ENCODE measurements around the gene WRAP73. TPM values are rescaled to one million over a fixed set of nuclear protein-coding genes. Genes with fewer than 3 reads are reported as not detected.

The WRAP73 gene
- total and polyA plus RNA-seq, 9 of the 15 experiments (the other 6 are each of a cell fraction or from before 2014, with no cell fraction given) = 4.3 to 51.8 (median 30.1) TPM

DNA sequence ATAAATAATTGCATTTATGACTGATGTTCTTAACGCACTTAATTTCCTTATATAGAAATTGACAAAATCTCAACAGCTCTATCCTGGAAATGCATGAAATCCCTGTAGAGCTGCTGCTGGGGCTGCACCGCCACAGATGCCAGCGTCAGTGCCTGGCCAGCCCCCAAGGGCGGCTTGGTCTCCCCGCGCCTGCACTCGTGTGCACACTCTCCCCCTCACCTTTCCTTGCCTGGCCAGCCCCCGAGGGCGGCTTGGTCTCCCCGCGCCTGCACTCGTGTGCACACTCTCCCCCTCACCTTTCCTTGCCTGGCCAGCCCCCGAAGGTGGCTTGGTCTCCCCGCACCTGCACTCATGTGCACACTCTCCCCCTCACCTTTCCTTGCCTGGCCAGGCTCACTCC is 13.8 kb downstream of the WRAP73 start:
- no peak overlapping the region for H3K9ac ChIP-seq (ENCODE audit: insufficient read depth in 1 of 2, low read depth in 2 of 2, low read length in 2 of 2)
- H3K9me3 ChIP-seq (replicated peaks; ENCODE audit: control insufficient read depth, insufficient read depth, low read depth, low read length) = no peaks in the 10 kb centered on the region
- H3K9me1 ChIP-seq (ENCODE audit: control insufficient read depth, insufficient read depth, low read length) = no peaks in the 10 kb centered on the region
- peaks cover 0 to 16% of the 10 kb centered on the region in 2 experiments; a peak in 1 of 5 replicates for H3K4me1 ChIP-seq (replicated peaks in 1 of 2; ENCODE audit: control insufficient read depth in 2 of 2, insufficient read depth in 2 of 2, low read length in 2 of 2)
- no peaks in the 10 kb centered on the region for H3K79me2 ChIP-seq (ENCODE audit: control insufficient read depth, insufficient read depth, low read length)
- ATAC-seq (no peak), FAIRE-seq (no peak), DNase-seq (ENCODE audit: extremely low read depth in 1 of 4, low spot score in 3 of 4) (no peak)
- in situ Hi-C loops (cut with MboI) = no loop called here
- 0 out of 2 replicates have a peak, but pooled peaks cover 3% of the 10 kb centered on the region for H4K20me1 ChIP-seq (replicated peaks; ENCODE audit: control insufficient read depth, insufficient read depth, low read length)
- no peak overlapping the region for H3K4me2 ChIP-seq (ENCODE audit: insufficient read depth, low read length)
- H3K4me3 ChIP-seq = no peak overlapping the region
- POLR2A ChIA-PET = interaction anchor here (0.6 to 1.2 kb wide), 2 partner anchors 26 to 84 kb away, joined by 3 read pairs; no protein-coding TSS in a partner anchor
- CTCF ChIA-PET (ENCODE audit: low intra/inter-chr PET ratio) = no interaction called here
- H2AFZ ChIP-seq (ENCODE audit: low read depth, low read length) = no peak overlapping the region
- BruUV-seq (replicated peaks) = no TSS peak
- H3K27ac ChIP-seq (ENCODE audit: extremely low read depth, low read depth, low read length) = no peak overlapping the region
- intact Hi-C loops (cut with micrococcal nuclease) = no loop called here
- H3K36me3 ChIP-seq (ENCODE audit: control insufficient read depth, insufficient read depth, low read length) = peaks cover 54% of the 10 kb centered on the region; the same call in 2 of the 3 replicates
- no peaks in the 10 kb centered on the region for H3K27me3 ChIP-seq (ENCODE audit: control insufficient read depth in 2 of 2, insufficient read depth in 2 of 2, low read length in 2 of 2)
- WGBS (ENCODE audit: insufficient coverage, low coverage, missing lambda C conversion rate) = 85% methylated on average over 14 of the region's 14 CpGs
- TF ChIP-seq KDM5B (IDR thresholded peaks at IDR 0.05; ENCODE audit: insufficient replicate concordance, low read depth, low read length) (no peak), ZNF766 (CRISPR knock-in tag; conservative IDR thresholded peaks at IDR 0.05) (no peak), MCM3 (IDR thresholded peaks at IDR 0.05) (no peak), CCAR2 (IDR thresholded peaks at IDR 0.05; ENCODE audit: low read depth, low read length) (no peak), SNIP1 (IDR thresholded peaks at IDR 0.05; ENCODE audit: low read depth) (no peak), ZNF407 (IDR thresholded peaks at IDR 0.05; ENCODE audit: low read depth) (no peak), ZNF644 (tag; IDR thresholded peaks at IDR 0.05; ENCODE audit: low read depth) (no peak), CBX2 (IDR thresholded peaks at IDR 0.05; ENCODE audit: insufficient read depth, low read length, poor library complexity, severe bottlenecking) (no peak), HDAC8 (tag; IDR thresholded peaks at IDR 0.05) (no peak), SMC3 (conservative IDR thresholded peaks at IDR 0.05; ENCODE audit: insufficient read depth, low read depth, low read length) (no peak), ZNF12 (CRISPR knock-in tag; IDR thresholded peaks at IDR 0.05) (no peak), ZBTB2 (IDR thresholded peaks at IDR 0.05) (no peak)
- TF ChIP-seq, protein P1, sequence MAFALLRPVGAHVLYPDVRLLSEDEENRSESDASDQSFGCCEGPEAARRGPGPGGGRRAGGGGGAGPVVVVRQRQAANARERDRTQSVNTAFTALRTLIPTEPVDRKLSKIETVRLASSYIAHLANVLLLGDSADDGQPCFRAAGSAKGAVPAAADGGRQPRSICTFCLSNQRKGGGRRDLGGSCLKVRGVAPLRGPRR (CRISPR knock-in tag; IDR thresholded peaks at IDR 0.05) = no peak
